ENCODE results near the gene UBE2G1. TPM values are rescaled to one million over a fixed set of nuclear protein-coding genes. Genes with fewer than 3 reads are reported as not detected.

Gene UBE2G1
- total and polyA plus RNA-seq, 2 of the 13 experiments (the other 11 are each of a cell fraction or from before 2014, with no cell fraction given) = 27.9 to 42.6 TPM

DNA sequence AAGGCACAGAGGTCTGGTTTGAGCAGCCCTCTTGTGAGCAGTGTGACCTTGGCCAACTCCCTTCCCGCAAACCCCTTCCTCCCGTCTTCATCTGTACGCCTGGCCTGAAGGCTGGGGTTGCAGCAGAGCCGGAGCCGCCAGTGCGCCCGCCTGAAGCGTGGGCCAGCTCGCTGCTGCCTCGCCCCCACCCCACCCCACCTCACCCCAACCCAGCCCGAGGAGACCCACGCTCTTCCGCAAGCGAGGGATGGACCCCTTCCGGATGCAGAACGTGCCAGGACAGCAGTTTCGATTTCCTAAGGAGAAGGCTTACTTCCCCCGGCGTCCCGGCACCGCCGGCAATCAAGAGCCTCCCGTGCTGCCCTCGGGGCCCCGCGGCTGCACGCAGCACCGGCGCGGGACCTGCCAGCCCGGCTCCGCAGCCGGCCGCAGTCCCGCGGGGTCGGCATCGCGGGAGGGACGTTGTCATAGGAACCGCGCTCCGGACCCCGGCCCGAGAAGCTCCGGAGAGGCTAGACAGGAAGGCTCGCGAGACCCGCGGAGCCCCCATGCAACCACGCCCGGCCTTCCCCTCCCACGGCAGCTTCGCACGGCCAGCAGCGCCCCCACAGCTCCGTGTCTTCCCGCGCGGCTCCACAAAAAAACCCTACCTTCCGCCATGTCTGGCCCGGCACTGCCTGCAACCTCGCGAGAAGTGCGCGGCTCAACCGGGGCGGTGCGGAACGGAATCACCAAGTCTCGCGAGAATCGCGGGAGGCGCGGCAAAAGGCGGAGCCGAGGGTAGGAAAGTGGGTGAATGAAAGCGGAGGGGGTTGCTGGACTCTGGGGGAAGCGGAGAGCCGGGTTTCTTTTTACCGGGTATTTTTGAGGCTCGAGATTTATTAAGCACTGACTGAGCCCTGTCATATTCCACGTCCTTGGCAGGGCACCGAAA, 102.9 kb downstream of the UBE2G1 start, which contains the start of gene ANKFY1 (continued):
- TF ChIP-seq RBM39 (IDR thresholded peaks at IDR 0.05; ENCODE audit: low read depth, low read length, poor library complexity, severe bottlenecking) (peak; percentile 67), MZF1 (CRISPR knock-in tag; IDR thresholded peaks at IDR 0.05; ENCODE audit: borderline replicate concordance) (no peak), MTF1 (CRISPR knock-in tag; IDR thresholded peaks at IDR 0.05) (no peak), SRSF1 (optimal IDR thresholded peaks at IDR 0.05; ENCODE audit: low read depth, low read length) (peak; percentile 88), KAT2B (IDR thresholded peaks at IDR 0.05; ENCODE audit: borderline replicate concordance, low read depth, low read length) (no peak), ZFP36 (IDR thresholded peaks at IDR 0.05; ENCODE audit: borderline replicate concordance, low read depth, low read length, partially characterized antibody) (no peak), ZBTB20 (CRISPR knock-in tag; IDR thresholded peaks at IDR 0.05; ENCODE audit: borderline replicate concordance, low read depth) (peak; percentile 46; the same call in 1 of the 2 replicates), LCORL (IDR thresholded peaks at IDR 0.05) (no peak), LCORL (CRISPR knock-in tag; IDR thresholded peaks at IDR 0.05) (no peak), SRY (CRISPR knock-in tag; IDR thresholded peaks at IDR 0.05) (peak; percentile 31; the same call in 1 of the 2 replicates), ZNF7 (CRISPR knock-in tag; IDR thresholded peaks at IDR 0.05) (no peak)
- TF ChIP-seq, protein P1, sequence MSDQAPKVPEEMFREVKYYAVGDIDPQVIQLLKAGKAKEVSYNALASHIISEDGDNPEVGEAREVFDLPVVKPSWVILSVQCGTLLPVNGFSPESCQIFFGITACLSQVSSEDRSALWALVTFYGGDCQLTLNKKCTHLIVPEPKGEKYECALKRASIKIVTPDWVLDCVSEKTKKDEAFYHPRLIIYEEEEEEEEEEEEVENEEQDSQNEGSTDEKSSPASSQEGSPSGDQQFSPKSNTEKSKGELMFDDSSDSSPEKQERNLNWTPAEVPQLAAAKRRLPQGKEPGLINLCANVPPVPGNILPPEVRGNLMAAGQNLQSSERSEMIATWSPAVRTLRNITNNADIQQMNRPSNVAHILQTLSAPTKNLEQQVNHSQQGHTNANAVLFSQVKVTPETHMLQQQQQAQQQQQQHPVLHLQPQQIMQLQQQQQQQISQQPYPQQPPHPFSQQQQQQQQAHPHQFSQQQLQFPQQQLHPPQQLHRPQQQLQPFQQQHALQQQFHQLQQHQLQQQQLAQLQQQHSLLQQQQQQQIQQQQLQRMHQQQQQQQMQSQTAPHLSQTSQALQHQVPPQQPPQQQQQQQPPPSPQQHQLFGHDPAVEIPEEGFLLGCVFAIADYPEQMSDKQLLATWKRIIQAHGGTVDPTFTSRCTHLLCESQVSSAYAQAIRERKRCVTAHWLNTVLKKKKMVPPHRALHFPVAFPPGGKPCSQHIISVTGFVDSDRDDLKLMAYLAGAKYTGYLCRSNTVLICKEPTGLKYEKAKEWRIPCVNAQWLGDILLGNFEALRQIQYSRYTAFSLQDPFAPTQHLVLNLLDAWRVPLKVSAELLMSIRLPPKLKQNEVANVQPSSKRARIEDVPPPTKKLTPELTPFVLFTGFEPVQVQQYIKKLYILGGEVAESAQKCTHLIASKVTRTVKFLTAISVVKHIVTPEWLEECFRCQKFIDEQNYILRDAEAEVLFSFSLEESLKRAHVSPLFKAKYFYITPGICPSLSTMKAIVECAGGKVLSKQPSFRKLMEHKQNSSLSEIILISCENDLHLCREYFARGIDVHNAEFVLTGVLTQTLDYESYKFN (CRISPR knock-in tag; conservative IDR thresholded peaks at IDR 0.05) = peak; percentile 49; the same call in 1 of the 2 replicates
- TF ChIP-seq, protein P2, sequence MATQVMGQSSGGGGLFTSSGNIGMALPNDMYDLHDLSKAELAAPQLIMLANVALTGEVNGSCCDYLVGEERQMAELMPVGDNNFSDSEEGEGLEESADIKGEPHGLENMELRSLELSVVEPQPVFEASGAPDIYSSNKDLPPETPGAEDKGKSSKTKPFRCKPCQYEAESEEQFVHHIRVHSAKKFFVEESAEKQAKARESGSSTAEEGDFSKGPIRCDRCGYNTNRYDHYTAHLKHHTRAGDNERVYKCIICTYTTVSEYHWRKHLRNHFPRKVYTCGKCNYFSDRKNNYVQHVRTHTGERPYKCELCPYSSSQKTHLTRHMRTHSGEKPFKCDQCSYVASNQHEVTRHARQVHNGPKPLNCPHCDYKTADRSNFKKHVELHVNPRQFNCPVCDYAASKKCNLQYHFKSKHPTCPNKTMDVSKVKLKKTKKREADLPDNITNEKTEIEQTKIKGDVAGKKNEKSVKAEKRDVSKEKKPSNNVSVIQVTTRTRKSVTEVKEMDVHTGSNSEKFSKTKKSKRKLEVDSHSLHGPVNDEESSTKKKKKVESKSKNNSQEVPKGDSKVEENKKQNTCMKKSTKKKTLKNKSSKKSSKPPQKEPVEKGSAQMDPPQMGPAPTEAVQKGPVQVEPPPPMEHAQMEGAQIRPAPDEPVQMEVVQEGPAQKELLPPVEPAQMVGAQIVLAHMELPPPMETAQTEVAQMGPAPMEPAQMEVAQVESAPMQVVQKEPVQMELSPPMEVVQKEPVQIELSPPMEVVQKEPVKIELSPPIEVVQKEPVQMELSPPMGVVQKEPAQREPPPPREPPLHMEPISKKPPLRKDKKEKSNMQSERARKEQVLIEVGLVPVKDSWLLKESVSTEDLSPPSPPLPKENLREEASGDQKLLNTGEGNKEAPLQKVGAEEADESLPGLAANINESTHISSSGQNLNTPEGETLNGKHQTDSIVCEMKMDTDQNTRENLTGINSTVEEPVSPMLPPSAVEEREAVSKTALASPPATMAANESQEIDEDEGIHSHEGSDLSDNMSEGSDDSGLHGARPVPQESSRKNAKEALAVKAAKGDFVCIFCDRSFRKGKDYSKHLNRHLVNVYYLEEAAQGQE (IDR thresholded peaks at IDR 0.05; ENCODE audit: borderline replicate concordance in 1 of 2, low read depth in 1 of 2, low read length in 2 of 2) = no peak; a peak in 1 of 4 replicates
- TF ChIP-seq, protein P3, sequence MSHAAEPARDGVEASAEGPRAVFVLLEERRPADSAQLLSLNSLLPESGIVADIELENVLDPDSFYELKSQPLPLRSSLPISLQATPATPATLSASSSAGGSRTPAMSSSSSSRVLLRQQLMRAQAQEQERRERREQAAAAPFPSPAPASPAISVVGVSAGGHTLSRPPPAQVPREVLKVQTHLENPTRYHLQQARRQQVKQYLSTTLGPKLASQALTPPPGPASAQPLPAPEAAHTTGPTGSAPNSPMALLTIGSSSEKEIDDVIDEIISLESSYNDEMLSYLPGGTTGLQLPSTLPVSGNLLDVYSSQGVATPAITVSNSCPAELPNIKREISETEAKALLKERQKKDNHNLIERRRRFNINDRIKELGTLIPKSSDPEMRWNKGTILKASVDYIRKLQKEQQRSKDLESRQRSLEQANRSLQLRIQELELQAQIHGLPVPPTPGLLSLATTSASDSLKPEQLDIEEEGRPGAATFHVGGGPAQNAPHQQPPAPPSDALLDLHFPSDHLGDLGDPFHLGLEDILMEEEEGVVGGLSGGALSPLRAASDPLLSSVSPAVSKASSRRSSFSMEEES (CRISPR knock-in tag; IDR thresholded peaks at IDR 0.05) = 0 out of 2 replicates have a peak, but pooled peaks have one; percentile 17

Measured in HepG2 (cell line).